Kidney capillary endothelial cell (primary cell): ENCODE data around the gene CNPY3.

Experiments used
- DNase-seq: peaks from one replicate; pipeline ENCODE4 v3.0.0-alpha.2; 2018; ENCODE audit warnings: low spot score

The CNPY3 gene

DNA sequence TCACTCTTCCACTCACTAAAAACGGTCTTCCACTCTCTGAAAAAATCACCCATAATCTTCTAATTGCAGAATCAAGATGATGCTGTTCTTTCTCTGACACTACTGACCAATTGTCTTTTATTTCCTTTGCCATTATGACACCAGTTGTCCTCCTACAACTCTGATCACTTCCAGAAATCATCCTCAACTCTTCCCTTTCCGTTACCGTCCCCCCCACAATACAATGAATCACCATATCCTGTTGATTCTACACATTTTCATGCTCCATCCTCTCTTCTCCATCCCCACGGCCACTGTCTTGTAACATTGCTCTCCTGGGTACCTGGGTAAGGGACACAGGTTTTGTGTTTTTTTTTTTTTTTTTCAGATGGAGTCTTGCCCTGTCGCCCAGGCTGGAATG lies 52.6 kb downstream of the CNPY3 start:
- no peak for DNase-seq

DNA sequence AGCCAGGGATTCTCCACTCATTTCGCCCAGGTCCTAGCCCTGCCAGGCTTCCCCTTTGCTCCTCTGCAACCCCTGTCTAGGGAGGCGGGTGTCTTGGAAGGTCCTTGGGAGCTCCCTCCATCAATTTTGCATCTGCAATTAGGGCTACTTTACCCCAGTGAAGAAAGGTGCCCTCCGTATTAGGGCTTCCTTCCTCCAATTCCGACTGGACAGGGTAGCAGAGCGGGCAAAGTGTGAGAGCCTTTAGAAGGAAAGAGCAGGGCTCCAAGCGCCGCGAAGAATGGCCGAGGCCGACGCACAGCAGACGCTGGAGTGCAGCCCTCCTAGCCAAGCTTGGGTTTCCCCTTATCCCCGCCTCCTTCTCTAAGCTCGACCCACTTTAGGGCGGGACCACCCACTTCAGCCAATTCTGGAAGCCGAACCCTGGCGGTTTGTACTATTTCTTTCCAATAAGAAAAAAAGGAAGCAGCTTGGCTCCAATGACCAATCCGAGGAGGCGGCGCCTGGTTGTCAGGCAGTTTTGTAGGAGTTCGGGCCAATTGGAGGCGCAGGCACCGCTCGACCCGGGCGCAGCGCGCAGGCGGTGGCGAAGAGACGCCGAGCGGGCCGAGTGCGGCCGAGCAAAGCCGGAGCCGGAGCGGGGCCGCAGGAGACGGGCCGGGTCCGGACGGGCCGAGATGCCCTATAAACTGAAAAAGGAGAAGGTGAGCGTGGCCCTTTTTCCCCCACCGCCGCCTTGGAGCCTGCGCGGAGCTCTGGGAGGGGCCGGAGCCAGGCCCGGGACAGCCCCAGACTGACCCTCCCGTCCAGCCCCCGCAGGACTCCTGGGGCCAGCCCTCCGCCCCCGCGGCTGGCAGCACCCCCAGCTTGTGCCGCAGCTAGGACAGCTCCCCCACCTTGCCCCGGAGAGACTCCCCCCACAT lies 55.0 kb downstream of the CNPY3 start, which contains the start of gene PPP2R5D:
TSS of gene PPP2R5D (plus strand) at position 570 of the 923 bp plus-strand sequence. CDS start at position 678, 108 bp downstream.
- DNase-seq, result peak; percentile 98

DNA sequence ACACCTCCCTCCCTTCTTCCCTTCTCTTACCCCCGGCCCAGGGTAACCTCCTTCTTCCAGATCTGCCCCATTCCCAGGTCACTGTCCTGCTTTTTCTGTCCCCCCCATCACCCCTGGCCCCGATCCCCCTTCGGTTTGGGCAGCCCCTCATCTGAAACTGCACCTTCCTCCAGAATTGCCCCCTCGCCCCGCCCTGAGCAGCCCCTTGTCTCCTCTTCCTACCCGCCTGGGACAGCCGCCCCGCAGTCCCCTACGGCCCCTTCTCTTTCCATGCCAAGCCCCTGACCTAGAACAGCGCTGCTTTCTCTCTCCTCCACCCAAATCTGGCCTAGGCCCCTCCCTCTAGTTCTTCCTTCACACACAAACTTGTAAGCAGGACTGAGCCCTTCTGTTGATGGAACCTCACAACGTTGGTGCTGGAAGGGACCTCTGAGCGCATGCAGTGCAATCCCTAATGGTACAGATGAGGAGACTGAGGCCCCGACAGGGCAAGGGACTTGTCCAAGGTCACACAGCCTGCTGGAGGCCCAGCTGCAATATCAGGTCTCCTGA lies 55.7 kb downstream of the CNPY3 start:
- no peak for DNase-seq

DNA sequence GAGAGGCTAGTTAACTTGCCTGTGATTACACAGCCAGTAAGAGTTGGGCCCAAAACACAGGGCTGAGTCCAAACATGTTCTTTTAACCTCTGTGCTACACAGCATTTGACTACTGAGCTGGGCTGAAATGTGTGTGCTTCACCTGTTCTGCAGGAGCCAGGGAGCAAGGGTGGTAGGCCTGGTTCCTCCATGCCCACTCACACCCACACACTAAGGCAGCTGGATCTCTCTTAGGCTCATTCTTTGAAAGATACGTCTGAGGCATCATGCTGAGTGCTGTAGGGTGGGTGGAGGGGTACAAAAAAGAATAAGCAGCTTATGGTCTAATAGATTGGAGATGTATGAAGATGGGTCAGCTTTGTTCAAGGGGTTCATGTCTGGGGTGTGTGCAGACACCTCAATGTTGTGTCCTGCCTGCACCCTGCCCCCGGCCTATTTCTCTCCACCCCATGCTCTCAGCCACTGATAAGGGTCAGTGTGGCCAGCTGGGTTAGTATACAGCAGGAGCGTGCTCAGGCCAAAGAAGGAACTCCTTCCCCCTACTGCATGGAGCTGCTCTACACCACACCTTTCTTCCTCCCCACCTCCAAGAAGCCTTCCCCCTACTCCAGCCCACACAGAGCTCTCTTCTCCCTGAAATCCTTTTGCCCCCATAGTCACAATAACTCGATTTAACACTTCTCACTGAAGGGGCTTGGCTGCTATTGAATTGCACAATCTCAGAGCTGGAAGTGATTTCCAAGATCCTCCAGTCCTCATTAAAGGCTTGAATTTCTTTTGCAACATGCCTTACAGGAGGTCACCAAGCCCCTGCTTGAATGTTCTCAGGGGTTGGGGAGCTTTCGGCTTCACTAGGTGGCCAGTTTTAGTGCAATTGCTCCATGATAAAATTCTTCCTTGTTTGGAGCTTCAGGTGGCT lies 58.5 kb downstream of the CNPY3 start:
- DNase-seq, result no peak

DNA sequence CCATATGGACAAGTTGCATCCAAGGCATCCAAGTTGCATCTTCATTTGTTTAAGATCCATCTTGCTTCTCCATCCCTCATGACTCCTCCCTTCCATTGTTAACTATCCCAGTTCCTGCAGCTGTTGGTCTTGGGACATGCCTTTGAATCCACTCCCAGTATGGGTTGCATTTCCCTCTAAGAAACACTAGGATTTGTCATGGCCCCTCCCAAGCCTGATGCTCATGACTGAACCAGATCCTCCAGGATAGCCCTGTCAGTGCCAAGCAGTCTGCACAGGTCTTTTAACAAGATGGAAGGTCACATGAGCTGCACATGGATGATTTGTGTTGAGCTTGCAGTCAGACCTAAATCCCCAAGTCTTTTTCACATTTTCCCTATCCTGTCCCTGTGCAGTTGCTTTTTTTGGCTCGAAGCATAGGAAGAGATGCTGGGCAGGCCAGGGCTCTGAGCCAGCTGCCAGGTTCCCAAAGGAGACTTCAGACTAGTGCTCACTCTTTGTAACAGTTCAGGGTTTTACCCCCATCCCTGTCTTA lies 59.3 kb downstream of the CNPY3 start:
- no peak for DNase-seq
